HS-27A (cell line): Measurements from ENCODE around the gene ULK2.

Experiments
- DNase-seq: peaks from one replicate; pipeline ENCODE4 v3.0.0-alpha.2; 2012; ENCODE audit warnings: low read depth, missing footprints

Gene ULK2

DNA sequence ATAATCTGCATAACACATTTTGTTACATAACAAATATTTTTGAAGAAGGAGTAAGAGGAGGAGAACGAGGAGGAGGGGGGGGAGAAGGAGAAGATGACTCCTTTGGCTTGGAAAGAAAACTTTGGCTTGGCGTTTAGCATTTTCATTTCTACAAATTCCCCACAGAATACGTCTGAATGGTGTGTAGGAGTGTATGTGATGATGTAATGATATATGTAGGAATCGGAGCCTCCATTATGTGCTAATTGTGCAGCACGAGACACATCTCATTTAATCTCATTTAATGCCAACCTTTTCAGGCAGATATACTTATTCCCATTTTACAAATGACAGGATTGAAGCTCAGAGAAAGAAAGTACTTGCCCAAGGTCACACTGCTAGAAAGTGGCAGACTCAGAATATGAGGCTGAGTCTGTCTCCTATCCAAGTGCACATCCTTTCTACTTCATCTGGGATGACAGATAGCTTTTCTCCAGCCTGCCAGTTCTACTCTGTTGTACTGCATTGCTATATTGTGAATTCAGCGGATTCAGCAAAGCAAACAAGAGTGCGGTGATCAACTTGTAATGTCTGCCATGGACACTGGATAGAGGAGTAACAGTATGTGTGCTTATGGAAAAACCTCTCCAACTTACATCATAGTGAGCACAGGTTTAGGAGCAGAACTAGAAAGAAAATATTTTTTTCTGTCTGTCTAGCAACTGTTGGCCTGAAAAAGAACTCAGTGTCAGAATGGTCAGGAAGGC is 140.9 kb downstream of the ULK2 start:
- DNase-seq, result no peak

DNA sequence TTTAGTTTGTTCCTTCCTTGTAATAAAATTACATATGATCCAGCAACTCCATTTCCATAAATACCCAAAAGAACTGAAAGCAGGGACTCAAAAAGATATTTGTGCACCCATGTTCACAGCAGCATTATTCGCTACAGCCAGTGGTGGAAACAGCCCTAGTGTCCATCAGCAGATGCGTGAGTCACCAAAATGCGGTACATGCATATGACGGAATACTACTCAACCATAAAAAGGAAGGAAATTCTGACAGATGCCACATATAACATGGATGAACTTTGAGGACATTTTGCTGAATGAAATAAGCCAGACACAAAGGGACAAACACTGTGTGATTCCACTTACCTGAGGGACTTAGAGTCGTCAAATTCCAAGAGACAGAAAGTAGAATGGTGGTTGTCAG is 142.2 kb downstream of the ULK2 start:
- no peak for DNase-seq

DNA sequence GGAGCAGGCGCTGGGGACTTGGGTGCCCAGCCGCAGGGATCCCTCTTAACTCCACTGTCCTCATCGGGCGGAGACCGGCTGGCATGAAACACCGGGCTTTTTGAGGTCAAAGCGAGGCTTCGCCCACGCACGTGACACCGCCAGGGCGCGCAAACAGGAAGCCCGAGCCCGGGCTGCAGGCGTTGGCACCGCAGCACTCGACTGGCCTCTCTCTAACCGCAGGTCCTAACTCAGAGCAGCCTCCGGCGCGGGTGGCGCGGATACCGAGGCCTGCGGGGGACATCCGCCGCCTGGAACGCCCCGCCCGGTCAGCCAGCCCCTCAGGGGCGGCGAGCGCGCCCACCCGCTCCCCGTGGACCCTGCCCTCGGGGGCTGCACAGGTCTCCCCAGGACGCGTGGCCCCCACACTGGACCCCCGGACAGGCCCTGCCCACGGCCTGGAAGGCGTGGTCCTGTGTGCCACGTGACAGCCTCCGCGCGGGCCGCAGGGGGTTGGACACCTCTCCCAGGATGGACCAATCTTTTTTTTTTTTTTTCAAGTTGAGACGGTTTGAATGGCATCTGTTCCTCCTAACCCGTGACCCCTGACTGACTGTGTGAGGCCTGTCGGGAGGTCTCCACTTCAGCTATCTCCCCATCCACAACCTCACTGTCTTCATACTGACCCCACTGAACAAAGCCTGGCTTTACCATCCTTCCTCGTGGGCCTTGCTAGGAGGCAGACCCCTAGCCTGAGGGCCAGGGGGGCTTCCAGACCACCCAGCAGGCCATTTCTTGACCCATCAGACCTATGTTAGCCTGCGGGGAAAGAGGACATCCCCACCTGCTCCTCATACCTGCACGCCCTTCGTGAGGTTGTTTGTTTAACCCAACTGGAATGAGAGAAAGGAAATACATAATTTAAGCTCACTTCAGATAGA is 143.0 kb downstream of the ULK2 start:
- no peak for DNase-seq

DNA sequence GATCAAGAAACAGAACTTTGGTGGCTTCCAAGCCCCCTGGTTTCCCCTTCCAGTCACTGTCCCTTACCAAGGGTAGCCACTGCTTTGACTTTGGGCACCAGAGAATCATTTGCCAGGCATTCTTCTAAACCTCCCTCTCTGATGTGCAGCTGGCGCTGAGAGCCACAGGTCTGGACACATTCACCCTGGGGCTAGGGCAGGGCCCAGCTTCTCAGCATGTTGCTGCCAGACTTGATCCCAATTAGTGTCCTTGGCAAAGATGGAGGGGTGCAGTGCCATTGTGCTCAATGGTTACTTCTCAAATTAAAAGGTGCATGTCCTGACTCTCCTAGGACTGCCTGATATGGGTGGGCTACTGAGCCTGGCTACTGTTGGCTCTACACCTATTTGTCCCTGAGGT is 143.8 kb downstream of the ULK2 start:
- DNase-seq, result no peak
